HL-60/S4 treated with phorbol 12-myristate 13-acetate at 8.2 ng/mL for 4 days and 3 days (cell line): ENCODE measurements around the gene SIN3A.
"Not testable (repeated sequence)": the region's sequence is repeated elsewhere in the genome, so short reads cannot be mapped to it uniquely, and the experiment has no call there.

ENCODE experiments used
- in situ Hi-C: fragments of 300-500 bp; cut with MboI; formaldehyde crosslinking; loops from 2 replicates; pipeline ENCODE4 v1.15.0; 2022; ENCODE audit warnings: low sequenced_read_pairs

SIN3A gene

DNA sequence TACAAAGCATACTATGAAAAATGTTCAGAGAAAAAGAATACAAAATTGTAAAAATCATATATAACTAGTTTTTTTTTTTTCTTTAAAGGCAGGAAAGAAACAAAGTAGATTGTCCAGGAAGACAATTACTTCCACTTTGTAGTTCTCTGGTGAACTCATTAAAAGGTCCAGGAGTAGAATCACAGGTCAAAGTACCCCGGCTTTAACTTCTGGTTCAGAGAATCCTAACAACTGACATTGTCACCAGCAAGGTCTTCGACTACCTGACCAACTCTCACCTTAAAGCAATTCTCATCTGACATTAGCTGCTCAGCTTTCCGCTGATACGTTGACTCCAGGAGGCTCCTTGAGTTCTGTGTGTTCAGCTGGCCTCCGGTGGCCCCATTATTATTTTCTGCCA lies 67.5 kb downstream of the SIN3A start:
- in situ Hi-C loops, result not testable (repeated sequence)

DNA sequence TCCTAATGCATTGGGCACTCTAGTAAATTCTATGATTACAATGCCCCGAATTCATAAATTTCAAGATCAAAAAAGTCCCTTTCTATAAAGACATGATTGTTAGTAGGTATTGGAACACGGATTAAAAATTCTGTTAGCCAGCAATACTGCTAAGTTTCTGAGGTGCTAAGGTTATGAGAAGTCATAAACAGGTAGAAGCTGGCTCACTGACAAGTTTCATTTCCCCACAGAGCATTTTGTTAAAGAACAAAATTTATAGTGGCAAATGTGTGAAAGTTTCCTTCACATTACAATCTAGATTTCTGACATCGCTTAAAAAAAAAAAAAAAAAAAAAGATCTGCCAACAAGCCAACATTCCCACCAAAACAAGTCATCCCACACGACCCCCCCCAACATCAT lies 70.7 kb downstream of the SIN3A start:
- in situ Hi-C loops, result no loop called here

DNA sequence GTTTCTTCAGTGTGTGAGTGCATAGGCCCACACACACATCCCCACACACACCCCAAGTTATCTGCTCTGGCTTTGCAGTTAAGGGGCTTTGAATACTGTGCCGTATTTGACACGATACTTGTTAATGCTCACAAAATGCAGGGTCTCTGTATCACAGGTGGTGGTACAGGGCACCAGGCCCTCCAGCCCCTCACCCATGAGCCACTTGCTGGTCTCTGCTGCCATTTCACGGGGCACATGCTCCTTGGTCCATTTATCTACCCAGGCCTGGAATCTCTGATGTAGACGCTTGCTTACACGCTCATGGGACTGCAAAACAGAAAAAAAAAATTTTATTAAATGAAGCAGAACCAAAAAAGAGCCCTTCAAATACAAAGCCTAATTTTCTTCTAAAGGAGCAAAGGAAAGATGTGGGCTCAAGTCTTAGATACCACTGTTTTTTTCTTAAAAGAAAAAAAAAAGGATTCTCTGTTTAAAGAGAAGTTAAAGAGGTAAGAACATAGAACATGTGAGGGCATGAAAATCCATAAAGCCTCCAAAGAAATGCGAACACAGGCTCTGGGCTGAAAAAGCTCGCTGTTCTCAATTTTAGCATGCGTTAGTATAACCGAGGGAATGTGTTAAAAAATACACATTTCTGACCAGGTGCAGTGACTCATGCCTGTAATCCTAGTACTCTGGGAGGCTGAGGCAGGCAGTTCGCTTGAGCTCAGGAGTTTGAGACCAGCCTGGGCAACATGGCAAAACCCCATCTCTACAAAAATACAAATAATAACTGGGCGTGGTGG lies 79.4 kb downstream of the SIN3A start:
- in situ Hi-C loops, result no loop called here

DNA sequence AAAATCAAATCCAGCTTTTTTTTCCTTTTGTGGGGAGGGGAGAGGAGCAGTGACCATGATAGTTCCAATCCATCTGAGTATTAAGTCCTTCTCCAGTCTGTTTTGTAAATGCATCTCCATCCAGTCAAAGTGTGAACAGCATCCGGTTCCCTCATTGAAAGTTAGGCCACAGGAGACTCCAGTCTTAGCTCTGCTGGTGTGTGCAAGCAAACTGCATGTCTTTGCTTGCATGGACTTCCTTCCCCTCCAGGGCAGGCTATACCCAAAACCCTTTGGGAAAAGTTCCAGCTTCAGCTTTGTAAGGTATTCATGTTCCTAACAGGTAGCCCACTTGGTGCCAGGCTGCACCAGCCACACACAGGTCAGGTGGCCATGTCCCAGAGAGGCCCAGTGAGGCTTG lies 80.0 kb downstream of the SIN3A start:
- in situ Hi-C loops, result no loop called here

DNA sequence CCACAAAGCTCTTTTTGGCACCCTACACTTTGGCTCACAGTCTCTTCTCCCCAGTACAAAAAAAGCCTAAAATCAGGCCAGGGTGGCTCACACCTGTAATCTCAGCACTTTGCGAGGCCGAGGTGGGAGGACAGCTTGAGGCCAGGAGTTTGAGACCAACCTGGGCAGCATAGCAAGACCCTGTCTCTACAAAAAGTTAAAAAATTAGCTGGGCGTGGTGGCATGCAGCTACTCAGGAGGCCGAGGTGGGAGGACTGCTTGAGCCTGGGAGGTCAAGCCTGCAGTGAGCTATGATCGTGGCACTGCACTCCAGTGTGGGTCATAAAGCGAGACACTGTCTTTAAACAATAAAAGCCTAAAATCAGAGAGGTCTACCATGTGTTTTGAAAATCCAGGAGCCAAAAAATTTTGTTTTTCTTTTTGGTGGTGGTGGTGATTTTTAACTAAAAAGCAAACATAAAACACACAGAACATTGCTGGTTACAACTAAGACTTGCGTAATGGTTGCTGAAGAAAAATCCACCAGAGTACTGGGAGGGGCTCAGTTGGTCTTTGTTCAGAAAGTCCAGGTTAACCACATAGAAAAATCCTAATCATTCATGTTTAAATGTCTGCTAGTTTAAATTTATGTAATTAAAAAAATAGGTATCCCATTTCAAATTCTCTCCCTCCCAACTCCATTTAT lies 81.5 kb downstream of the SIN3A start:
- in situ Hi-C loops, result no loop called here

DNA sequence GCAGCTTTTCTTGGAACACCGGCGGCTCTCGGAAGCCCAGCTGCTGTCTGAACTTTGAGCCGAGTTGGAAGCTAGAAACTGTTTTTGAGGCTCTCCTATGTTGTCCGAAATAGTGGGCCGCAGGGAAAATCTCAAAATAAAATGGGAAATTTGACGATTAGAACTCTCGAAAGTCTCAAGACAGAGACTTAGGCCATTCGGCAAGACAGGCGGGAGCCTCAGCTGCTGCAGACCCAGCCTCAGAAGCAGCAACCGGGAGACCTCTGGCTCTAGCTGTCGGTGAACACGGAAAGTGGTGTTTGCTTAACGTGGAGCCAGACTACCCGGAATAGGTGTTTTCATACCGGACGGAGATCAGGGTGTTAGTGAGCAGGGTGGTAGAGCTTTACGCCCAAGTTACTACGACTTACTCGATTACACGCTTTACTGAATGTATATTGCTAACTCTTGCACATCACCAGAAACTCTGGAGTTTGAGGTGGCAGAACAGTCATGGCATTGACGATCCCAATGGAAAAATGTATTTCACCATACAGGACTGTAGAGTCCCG lies 82.7 kb downstream of the SIN3A start:
- in situ Hi-C loops, result no loop called here

DNA sequence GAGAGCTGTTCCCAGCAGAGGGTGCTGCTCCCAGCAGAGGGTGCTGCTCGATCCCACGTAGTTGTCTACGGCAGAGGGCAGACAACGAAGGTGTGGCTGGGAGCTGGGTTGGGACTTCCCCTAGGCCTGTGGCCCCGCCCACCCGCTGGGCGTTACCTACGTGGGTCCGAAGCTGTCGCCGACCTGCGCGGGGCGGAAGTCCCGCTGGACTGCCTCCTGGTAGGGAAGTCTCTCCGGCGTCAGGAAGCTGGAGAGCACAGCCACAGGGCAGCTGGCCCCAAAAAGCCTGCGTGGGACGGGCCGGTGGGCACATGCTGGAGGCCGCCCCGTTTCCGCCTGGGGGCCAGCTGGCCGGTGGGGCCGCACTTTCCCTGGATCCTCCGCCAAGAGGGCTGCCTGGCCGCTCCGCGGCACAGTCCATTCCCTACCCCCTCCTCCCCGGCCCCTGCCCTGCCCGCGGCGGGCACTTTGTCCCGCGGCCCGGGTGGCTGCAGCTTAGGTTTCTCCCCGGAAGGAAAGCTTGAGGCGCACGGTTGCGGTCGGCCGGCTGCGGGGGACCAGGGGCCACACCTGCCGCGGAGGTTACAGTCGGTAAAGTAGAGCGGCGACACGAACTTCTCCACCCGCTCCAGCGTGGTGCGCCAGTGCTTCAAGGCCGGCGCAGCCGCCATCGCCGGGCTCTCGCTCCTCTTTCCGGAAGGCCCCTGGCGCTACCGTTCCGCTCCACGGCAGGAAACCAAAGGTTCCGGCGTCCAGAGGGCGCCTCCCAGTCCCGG lies 83.4 kb downstream of the SIN3A start, which contains the start of gene MAN2C1:
Gene MAN2C1 (minus strand): TSS at position 695 of the 776 bp plus-strand sequence. CDS start 24 bp downstream, at position 671.
- in situ Hi-C loops, result no loop called here

DNA sequence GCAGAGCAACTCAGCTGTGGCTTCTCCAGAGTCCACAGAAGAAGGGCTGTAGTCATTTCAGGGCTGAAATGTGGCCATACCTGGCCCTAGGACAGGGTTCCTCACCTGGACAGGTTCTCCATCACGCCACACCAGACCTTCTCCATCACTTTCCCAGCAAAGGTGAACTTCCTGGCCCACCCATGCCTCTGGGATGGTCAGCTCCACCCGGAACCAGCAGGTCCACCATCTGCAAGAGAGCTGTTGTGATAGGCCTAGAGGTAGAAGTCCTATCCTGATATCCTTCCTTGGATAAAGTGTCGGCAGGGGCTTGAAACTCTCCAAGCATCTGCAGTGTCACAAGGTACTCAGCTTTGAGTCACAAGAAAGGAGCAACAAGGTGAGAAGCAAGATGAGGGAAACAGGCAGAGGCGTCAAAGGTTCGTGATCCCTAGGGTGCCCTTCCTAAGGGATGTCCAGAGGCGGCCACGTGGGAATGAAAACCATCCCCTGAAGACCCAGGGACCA lies 84.0 kb downstream of the SIN3A start:
- in situ Hi-C loops, result no loop called here

DNA sequence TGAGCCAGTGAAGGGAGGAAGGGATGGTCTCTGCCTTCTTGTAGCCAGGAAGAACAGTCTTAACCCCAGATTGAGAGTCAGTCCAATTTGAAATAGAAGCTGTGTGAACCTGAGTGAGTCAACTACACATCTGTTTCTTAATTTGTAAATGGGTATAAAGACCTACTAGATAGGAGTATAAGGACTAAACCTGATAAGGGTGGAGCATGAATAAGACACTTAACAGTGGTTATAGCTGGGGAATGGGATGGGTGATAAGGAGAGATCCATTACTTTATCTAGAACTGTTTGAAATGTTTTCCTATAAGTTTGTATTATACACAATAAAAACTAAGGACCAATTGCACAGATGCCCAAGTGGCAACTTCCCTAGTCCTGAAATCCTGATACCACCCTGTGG lies 84.5 kb downstream of the SIN3A start:
- in situ Hi-C loops, result no loop called here

DNA sequence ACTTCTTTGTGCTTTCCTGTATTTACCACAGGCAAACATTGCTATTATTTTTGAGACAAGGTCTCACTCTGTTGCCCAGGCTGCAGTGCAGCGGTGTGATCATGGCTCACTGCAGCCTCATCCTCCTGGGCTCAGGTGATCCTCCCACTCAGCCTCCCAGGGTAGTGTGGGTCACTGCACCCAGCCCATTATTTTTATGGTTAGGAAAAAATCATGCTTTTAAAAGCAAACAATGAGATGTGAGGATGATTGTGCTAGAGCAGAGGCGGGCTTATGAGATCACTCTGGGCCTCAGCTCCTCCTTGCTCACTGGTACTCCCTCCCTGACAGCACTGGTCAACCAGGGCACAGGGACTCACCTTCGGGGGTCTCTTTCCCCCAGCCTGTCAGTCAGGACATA lies 85.3 kb downstream of the SIN3A start:
- in situ Hi-C loops, result no loop called here

DNA sequence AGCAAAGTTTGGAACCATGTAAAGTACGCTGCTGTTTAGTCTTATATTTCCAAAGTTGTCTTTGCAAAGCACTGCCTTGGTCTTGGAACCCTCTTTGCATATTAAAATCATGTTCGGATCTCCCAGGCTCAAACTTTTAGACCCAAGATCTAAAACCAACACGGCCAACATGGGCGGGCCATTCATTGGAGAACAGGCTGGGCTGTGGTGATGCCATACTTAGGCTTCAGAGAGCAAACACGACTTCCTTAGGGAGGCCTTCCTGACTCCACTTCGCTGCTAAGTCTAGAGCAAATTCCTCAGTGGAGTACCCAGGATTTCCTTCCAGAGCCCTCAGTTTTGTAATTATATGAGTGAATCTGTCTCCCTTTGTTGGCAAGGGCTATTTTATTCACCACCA lies 86.6 kb downstream of the SIN3A start:
- in situ Hi-C loops, result no loop called here

DNA sequence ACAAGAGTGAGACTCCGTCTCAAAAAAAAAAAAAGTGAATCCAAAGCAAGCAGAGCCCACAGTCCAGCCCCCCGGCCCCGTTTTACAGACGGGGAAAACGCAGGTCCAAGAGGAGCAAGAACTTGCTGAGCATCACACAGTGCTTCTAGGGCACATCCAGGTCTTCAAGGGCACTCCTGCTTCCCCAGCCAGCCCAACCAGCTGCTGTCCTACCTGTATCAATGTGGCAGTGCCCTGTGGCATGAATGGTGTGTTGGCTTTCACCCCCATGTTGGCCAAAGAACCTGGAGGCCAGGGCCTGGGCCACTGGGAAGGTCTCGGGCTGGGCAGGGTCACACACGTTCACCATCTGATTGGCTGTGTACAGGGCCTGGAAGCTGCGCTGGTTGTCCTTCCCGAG lies 87.7 kb downstream of the SIN3A start:
- in situ Hi-C loops, result no loop called here

DNA sequence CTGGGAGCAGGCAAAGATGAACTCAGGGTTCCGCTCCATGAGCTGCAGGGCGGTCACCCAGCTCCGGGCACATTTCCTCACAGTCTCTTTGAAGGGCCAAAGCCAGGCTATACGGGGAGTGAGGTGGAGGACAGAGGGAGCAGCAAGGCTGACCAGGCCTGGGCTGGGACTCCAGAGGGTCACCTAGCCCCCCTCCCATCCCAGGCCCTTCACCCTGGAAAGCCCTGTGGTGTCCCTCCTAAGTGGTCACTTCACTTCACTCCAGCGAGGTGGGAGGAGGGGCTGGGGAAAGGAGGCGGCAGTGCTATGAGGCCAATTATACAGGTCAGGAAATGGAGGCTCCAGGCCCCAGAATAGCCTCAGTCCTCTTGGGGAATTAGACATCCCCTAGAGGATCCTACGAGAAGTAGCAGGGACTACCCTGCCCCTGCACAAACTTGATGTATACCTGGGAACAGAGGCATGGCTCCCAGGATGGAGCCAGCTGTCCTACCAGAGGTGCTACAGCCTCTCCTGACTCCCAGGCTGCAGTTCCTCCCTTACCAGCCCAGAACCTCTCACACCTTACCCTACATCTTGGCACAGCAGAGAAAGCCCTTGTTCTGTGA lies 88.7 kb downstream of the SIN3A start:
- in situ Hi-C loops, result no loop called here

DNA sequence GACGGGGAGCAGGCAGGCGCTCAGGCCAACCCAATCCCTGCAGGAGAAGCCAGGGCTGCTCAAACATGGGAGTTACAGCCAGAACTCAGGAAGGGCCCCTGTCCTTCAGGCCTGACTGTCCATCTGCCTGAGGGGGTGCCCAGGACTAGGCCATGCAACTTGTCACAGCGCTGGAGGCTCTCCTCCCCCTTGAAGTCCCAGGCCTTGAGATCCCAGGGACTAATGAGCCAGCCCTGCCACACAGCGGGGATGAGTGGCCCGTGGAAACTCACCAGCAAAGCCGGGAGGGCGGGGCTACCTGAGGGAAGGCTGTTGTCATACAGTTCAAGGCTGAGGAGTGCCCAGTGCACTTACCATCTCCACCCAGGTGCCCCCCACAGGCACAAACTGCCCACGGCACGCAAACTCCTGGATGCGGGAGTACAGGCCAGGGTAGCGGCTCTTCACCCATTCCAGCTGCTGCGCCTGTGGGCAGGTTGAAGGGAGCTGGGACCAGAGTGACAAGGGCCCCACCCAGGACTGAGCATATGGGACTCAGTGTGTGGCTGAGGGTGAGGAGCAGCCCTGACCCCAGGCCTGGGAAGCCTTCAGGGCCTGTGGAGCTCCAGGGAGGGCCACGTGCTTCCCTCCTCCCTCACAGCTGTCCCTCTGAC lies 89.4 kb downstream of the SIN3A start:
- in situ Hi-C loops, result no loop called here

DNA sequence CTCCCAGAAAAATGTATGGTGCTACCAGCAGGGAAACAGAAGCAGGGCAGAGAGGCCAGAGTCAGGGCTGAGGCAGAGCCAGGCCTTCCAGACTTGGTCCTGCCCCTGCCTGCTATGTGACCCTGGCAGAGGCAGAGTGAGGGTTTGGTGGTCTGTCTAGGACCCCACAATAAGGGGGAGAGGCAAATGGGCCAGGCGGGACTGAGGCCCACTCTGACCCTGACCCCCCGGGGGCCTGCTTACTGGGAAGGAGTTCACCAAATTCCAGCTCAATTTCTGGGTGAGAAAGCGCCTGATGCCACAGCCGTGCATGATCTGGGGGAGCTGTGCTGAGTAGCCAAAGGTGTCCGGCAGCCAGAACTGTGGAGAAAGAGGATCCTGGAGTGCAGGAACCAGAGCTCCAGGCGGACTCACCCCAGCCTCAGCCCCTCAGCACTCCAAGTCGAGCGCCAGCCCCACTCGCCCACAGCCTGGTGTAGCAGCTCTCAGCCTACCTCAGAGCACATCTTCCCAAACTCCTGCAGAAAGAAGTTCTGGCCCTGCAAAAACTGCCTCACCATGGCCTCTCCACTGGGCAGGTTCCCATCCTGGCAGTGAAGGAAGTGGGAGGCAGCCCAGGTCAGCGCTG lies 90.0 kb downstream of the SIN3A start:
- in situ Hi-C loops, result no loop called here

DNA sequence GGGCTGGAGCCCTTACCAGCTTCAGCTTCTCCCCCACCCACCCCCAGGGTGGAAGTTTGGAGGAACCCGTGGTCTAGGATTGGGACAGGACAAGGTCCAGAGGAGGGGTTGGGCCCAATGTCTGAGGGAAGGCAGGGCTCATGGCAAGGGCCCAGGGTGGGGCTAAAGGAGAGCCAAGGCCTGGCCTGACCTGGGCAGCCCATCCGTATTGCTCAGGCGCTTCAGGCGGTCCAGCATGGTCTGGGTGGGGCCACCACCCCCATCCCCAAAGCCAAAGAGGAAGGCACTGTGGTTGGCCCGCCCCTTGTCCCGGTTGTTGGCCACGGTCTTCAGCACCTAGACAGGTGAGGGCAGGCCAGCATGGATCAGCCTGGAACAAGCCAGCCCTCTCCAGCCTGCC lies 90.6 kb downstream of the SIN3A start:
- in situ Hi-C loops, result no loop called here

DNA sequence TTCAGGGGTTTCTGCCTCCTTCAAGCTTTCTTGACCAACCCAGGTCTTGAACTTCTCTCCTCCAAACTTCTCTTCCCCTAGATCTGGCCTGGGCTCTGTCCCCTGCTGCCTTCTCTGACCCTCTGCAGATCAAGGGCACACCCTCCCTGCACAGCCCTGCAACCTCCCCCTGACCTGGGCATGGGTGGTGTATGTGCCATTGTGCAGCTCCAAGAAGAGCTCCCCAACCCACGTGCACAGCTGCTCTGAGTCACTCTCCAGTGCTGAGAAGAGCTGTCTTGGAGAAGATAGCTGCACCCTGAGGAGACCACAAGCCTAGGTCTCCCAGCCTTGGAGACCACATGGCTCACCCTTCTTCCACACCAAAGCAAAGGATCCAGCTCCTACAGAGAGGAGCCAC lies 91.1 kb downstream of the SIN3A start:
- in situ Hi-C loops, result no loop called here

DNA sequence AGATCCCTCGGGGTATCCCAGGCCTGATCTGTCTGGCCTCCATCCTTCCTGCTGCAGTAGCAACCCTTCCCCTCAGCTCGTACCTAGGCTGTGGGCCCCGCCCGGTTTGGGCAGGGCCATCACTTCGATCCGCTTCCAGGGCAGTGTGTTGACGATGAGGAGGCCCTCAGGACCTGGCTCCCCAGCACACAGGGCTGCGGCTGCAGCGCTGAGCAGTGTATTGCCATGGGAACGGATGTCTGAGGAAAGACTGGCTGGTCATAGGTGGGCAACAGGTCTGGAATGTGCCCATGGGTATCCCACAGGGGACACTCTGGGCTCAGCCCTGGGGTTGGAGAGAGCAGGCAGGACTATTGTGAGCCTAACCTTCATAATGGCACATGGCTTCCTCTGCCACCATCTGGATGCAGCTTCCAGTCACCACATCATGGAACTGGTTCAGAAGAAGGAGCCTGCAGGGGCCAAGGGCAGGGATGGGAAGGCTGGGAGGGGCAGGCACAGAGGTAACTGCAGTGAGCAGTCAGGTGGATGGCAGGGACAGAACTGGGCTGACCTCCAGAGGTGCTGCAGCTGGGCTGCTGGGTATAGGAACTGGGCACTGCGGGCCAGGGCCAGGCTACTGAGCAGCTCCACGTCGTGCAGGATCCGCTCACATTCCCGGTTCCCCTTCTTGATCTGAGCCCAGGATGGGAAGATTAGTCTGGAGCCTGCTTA lies 91.8 kb downstream of the SIN3A start:
- in situ Hi-C loops, result no loop called here
